HUES6 (cell line): ENCODE results near the gene USP35.
A peak's percentile ranks its signal among the peaks of the same experiment; 100 is the strongest.

Source experiments
- H3K27ac ChIP-seq: 2 replicates; pipeline ENCODE4 v1.7.0; 2013; ENCODE audit warnings: low read depth, mild to moderate bottlenecking, low read length, inconsistent platforms
- H3K27me3 ChIP-seq: 2 replicates; pipeline ENCODE4 v1.6.1; 2013; ENCODE audit warnings: low read length; ENCODE audit not compliant: control insufficient read depth, insufficient read depth
- H3K36me3 ChIP-seq: 2 replicates; pipeline ENCODE4 v1.6.1; 2013; ENCODE audit warnings: low read length; ENCODE audit not compliant: control insufficient read depth, insufficient read depth
- H3K4me1 ChIP-seq: 2 replicates; pipeline ENCODE4 v1.6.1; 2013; ENCODE audit warnings: low read length; ENCODE audit not compliant: control insufficient read depth, insufficient read depth
- H3K4me3 ChIP-seq: 2 replicates; pipeline ENCODE4 v1.5.1; 2013; ENCODE audit warnings: low read depth, low read length
- H3K9ac ChIP-seq: one replicate; pipeline ENCODE4 v1.6.1; 2013; ENCODE audit warnings: mild to moderate bottlenecking, low read length
- H3K9me3 ChIP-seq: 2 replicates; pipeline ENCODE4 v1.6.1; 2013; ENCODE audit warnings: low read depth, low read length; ENCODE audit not compliant: control insufficient read depth, insufficient read depth

The USP35 gene, protein sequence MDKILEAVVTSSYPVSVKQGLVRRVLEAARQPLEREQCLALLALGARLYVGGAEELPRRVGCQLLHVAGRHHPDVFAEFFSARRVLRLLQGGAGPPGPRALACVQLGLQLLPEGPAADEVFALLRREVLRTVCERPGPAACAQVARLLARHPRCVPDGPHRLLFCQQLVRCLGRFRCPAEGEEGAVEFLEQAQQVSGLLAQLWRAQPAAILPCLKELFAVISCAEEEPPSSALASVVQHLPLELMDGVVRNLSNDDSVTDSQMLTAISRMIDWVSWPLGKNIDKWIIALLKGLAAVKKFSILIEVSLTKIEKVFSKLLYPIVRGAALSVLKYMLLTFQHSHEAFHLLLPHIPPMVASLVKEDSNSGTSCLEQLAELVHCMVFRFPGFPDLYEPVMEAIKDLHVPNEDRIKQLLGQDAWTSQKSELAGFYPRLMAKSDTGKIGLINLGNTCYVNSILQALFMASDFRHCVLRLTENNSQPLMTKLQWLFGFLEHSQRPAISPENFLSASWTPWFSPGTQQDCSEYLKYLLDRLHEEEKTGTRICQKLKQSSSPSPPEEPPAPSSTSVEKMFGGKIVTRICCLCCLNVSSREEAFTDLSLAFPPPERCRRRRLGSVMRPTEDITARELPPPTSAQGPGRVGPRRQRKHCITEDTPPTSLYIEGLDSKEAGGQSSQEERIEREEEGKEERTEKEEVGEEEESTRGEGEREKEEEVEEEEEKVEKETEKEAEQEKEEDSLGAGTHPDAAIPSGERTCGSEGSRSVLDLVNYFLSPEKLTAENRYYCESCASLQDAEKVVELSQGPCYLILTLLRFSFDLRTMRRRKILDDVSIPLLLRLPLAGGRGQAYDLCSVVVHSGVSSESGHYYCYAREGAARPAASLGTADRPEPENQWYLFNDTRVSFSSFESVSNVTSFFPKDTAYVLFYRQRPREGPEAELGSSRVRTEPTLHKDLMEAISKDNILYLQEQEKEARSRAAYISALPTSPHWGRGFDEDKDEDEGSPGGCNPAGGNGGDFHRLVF

DNA sequence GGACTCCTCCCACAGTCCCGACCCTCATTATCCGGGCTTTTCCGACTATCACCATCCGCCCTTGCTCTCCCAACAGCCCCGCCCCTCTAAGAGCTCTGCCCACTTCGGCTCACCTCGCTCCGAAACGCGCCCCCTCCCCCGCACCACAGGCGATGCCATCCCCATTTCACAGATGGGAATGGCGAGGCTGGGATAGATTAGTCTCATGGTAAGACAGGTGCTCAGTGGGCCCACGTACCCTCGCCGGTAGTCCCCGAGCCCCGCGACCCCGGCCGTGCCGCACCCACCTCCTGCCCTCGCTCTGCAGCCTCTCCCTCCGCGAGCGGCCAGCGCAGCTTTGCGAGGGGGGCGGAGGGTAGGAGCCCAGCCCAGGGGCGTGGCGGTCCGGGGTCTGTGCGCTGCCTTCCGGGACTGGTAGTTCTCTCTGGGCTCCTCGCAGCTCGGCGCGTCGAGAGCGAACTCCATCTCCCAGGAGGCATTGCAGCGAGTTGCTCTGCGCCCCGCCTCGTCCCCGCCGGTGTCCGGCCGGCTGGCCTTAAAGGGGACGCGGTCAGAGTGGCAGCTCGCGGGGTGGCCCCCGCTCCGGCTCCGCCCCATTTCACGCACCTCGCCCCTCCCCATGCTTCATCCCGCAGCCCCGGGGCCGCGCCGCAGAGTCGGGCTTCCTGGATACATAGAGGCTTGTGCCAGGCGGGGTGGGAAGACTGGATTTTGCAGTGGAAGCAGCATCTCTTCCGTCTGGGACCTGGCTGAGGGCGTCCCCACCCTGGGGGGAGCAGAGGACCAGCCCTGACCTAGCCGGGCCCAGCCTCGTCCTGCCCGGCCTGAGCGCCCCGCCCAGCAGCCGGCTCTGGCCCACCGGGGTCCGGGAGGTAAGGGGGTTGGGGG is at the start of gene USP35, which contains the start of gene KCTD21:
Gene USP35 (plus strand): TSS at position 634 of the 888 bp plus-strand sequence. CDS start 7,327 bp downstream, outside the sequence.
Gene KCTD21 (minus strand): TSS at position 341 of the 888 bp plus-strand sequence. CDS start 14,072 bp downstream, outside the sequence.
- Histone ChIP-seq H3K27ac (no peak within 1 kb of the TSS), H3K9me3 (no peaks in the 10 kb centered on the region), H3K4me3 (peak within 1 kb of the TSS; percentile 90), H3K9ac (peak within 1 kb of the TSS; percentile 43), H3K36me3 (no peaks in the 10 kb centered on the region), H3K27me3 (no peaks in the 10 kb centered on the region), H3K4me1 (peaks cover 14% of the 10 kb centered on the region)

DNA sequence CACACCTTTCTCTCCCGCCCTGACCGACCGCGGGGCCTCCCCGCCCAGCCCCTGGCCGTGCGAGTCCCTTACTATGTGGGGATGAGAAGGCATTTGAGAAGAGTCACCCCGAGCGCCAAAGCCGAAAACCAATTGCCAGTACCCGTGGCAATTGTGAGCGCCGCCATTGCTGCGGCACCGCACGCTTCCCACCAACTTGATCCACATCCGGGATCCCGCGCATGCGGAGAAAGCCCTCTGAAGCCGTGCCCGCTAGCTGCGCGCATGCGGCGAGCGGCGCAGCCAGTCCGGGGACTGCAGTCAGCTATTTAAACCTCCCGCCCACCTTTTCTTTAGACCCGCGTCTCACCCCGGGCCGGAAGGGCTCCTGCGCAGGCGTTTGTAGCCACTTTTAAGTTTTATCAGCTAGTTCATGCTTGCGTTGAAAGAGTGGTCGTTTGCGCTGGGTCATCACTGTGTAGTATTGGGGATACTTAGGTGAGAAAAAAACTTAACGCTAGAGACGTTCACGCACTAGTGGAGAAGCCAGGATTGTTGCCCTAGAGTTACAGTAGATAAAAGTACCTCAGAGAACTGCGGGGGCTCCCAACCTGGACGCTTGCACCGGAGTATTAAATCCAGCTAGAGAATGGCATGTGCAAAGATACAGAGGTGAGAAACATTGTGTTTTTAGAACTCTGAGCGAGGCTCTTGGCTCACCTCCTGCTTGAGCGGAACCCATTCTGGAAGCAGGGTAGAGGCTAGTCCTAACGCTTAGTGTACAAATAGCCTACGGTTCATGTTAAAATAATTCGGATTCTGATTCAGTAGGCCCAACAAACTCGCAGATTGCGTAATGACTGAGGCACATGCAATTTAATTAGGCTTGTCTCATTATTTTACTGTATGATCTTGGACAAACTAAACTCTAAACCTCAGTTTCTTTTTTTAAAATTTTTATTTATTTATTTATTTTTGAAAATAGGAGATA is 49.0 kb upstream of the USP35 start, which contains the start of gene ALG8:
Gene ALG8 (minus strand): TSS at position 205 of the 970 bp plus-strand sequence. CDS start 38 bp downstream, at position 167.
- H3K36me3 ChIP-seq, result peaks cover 21% of the 10 kb centered on the region
- peaks cover 4% of the 10 kb centered on the region; the same call in 1 of the 2 replicates for H3K4me1 ChIP-seq
- no peaks in the 10 kb centered on the region for H3K9me3 ChIP-seq
- H3K27ac ChIP-seq, result peak within 1 kb of the TSS; percentile 95
- peak within 1 kb of the TSS; percentile 95 for H3K4me3 ChIP-seq
- no peaks in the 10 kb centered on the region for H3K27me3 ChIP-seq
- peak within 1 kb of the TSS; percentile 95 for H3K9ac ChIP-seq

DNA sequence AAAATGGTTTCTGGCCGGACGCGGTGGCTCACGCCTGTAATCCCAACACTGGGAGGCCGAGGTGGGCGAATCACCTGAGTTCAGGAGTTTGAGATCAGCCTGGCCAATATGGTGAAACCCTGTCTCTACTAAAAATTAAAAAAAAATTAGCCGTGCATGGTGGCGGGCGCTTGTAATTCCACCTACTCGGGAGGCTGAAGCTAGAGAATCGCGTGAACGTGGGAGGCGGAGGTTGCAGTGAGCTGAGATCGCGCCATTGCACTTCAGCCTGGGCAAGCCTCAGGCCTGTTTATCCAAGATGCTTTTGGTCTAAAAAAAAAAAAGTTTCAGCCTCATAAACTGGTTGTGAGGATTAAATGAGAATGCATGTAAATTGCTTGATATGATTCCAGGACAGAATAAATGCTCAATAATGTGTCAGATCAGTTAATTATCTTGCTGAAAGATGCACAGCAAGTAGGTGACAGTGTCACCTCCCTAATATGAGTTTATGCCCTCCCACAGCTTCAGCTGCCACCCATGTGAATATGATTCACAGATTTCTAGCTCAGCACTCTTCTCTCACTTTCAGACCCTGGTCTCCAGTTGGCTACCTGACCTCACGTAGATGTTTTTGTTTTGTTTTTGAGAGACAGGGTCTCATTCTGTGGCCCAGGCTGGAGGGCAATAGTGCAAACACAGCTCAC is 48.2 kb upstream of the USP35 start:
- H3K27me3 ChIP-seq, result no peaks in the 10 kb centered on the region
- peak overlapping the region; percentile 45 for H3K9ac ChIP-seq
- peaks cover 20% of the 10 kb centered on the region for H3K36me3 ChIP-seq
- no peak overlapping the region for H3K27ac ChIP-seq
- H3K4me3 ChIP-seq, result peak overlapping the region; percentile 95
- peaks cover 4% of the 10 kb centered on the region; the same call in 1 of the 2 replicates for H3K4me1 ChIP-seq
- H3K9me3 ChIP-seq, result no peaks in the 10 kb centered on the region

DNA sequence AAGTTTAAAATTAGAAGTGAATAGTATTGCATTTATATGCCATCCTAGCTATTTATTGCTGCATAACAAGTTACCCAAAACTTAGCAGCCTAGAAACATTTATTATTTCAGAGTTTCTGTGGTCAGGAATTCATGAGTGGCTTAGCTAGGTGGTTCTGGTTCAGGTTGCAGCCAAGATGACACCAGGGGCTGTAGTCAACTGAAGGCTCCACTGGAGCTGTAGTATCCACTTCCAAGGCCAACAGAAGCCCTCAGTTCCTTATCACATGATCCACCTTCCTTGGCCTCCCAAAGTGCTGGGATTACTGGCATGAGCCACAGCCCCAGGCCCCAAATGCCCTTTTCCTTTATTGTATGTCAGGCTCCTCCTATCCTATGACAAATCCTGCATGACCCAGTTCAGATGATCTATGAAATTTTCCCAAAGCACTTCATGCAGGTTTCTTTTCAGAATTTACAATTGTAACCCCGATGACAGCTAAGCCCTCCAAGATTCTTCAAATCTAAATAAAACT is 43.2 kb upstream of the USP35 start:
- Histone ChIP-seq H3K27ac (no peak overlapping the region), H3K27me3 (no peaks in the 10 kb centered on the region), H3K9ac (no peak overlapping the region), H3K9me3 (no peaks in the 10 kb centered on the region), H3K4me1 (peaks cover 3% of the 10 kb centered on the region; the same call in 1 of the 2 replicates), H3K4me3 (no peak overlapping the region), H3K36me3 (peaks cover 5% of the 10 kb centered on the region; the same call in 1 of the 2 replicates)

DNA sequence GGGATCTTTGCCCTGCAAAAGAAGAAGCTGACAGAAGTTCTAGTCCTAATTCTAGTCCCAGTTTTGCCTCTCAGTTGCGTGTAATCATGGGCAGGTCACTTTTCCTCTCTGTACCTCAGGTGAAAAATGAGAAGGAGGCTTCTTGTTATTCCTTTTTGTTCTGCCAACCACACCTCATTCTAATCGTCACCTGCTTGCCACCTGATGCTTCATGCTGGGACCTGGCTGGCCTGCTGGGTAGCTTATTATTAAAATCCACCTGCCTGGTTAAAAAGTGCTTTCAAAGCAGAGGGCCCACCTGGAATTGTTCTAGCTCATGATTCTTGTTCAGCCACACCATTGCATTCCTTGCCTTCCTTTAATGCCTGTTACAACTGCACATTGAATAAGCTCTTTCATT is 40.9 kb upstream of the USP35 start:
- H3K9ac ChIP-seq, result no peak overlapping the region
- no peaks in the 10 kb centered on the region for H3K27me3 ChIP-seq
- no peak overlapping the region for H3K4me3 ChIP-seq
- H3K27ac ChIP-seq, result no peak overlapping the region
- H3K9me3 ChIP-seq, result no peaks in the 10 kb centered on the region
- H3K36me3 ChIP-seq, result no peaks in the 10 kb centered on the region
- no peaks in the 10 kb centered on the region for H3K4me1 ChIP-seq

DNA sequence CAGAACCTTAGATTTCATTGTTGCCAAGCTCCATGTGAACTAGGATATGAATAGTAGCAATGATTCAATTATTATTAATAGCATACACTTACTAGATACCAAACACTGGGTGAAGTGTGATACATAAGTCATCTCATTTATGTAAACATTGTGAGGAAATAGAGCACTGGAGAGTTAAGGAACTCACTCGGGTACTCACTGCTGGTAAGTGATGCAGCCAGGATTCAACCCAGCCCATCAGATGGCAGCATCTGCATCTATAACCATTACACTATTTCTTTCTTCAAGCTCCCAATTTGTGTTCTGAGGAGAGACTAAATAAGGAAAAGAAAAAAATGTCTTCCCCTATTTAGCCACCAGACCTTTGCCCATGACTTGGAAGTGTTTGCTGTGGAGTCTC is 39.1 kb upstream of the USP35 start:
- Histone ChIP-seq H3K4me1 (no peaks in the 10 kb centered on the region), H3K9ac (no peak overlapping the region), H3K27me3 (no peaks in the 10 kb centered on the region), H3K9me3 (no peaks in the 10 kb centered on the region), H3K4me3 (no peak overlapping the region), H3K36me3 (no peaks in the 10 kb centered on the region), H3K27ac (no peak overlapping the region)

DNA sequence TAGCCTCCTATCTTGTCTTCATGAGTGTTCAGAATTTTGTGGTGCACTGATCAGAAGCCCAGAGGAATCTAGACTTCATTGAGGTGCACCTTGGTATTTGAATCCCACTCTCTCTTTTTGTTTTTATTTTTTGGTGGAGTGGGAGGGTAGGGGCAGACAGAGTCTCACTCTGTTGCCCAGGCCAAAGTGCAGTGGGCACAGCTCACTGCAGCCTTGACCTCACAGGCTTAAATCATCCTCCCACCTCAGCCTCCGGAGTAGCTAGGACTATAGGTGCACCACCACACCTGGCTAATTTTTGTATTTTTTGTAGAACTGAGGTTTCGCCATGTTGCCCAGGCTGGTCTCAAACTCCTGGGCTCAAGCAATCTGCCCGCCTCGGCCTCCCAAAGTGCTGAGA is 38.4 kb upstream of the USP35 start:
- Histone ChIP-seq H3K4me3 (no peak overlapping the region), H3K9ac (no peak overlapping the region), H3K4me1 (no peaks in the 10 kb centered on the region), H3K36me3 (no peaks in the 10 kb centered on the region), H3K9me3 (no peaks in the 10 kb centered on the region), H3K27me3 (no peaks in the 10 kb centered on the region), H3K27ac (no peak overlapping the region)

DNA sequence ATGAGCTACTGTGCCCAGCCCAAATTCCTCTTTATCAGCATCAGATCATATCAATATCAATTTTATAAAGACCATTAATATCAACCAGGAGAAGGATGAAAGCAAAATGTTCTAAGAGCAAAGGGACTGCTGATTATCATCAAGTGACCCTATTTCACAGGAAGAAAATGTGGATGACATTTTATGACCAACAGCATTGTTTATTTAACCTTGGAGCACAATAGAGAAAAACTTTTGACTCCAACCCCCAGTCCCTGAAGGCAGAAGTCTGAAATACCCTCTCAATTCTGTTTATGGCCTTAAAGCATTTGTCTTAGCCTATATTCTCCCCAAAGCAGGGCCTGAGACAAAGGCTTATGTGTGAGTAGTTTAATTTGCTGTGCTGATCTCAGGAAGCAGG is 38.0 kb upstream of the USP35 start:
- no peak overlapping the region for H3K4me3 ChIP-seq
- no peaks in the 10 kb centered on the region for H3K4me1 ChIP-seq
- H3K9me3 ChIP-seq, result no peaks in the 10 kb centered on the region
- no peaks in the 10 kb centered on the region for H3K36me3 ChIP-seq
- H3K9ac ChIP-seq, result no peak overlapping the region
- H3K27ac ChIP-seq, result no peak overlapping the region
- no peaks in the 10 kb centered on the region for H3K27me3 ChIP-seq

DNA sequence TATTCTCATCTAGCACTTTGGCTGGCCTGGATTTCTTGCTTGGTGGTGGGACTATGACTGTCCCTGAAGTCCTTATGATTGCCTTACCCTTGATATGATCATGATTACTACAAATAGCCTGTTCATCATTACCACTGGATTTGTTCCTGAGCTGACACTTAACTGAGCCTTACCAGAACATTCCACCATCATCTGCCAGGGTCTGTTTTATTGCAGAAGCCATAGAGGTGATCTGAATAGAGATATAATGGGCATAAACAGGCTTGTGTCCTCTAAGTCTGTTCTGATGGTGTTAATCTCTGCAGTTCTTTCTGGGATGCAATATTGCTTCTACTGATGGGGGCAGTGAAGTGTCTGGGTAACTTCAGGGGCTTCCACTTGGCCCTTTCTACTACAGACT is 36.9 kb upstream of the USP35 start:
- Histone ChIP-seq H3K9me3 (no peaks in the 10 kb centered on the region), H3K9ac (no peak overlapping the region), H3K27me3 (no peaks in the 10 kb centered on the region), H3K4me3 (no peak overlapping the region), H3K36me3 (no peaks in the 10 kb centered on the region), H3K27ac (no peak overlapping the region), H3K4me1 (no peaks in the 10 kb centered on the region)
